Keratinocyte (primary cell): Measurements from ENCODE around the gene GJD3.

ENCODE experiments used
- CTCF ChIP-seq, 3 experiments: IDR thresholded peaks in 1 of 3; conservative IDR thresholded peaks in 1 of 3; optimal IDR thresholded peaks in 1 of 3; 2 replicates in 2 of 3; 3 replicates in 1 of 3; pipeline versions ENCODE3 to v1.5.1; 2011; ENCODE audit warnings: low read length in 3 of 3, mild to moderate bottlenecking in 3 of 3, moderate library complexity in 2 of 3, control low read depth in 1 of 3, inconsistent platforms in 1 of 3; ENCODE audit not compliant: insufficient read depth in 2 of 3; ENCODE audit errors: extremely low read depth in 1 of 3
- EZH2 ChIP-seq: IDR thresholded peaks from one replicate; pipeline ENCODE4 v1.6.1; 2012; ENCODE audit warnings: inconsistent platforms, mild to moderate bottlenecking, low read length, moderate library complexity

GRCh38 chr17:40338941-40339649 lies 25.4 kb downstream of the GJD3 start:
- TF ChIP-seq CTCF (optimal IDR thresholded peaks at IDR 0.05 in 1 of 3, IDR thresholded peaks at IDR 0.05 in 1 of 3, conservative IDR thresholded peaks at IDR 0.05 in 1 of 3; ENCODE audit: extremely low read depth in 1 of 3, insufficient read depth in 2 of 3, low read length in 3 of 3) (no peak), EZH2 (no peak)
